GM18526 (cell line): ENCODE data around the gene CRIP2.

Experiments used
- POLR2A ChIP-seq: IDR thresholded peaks from 3 replicates; pipeline ENCODE4 v1.6.1; 2011; ENCODE audit not compliant: insufficient read length; ENCODE audit errors: extremely low read depth

Gene CRIP2

DNA sequence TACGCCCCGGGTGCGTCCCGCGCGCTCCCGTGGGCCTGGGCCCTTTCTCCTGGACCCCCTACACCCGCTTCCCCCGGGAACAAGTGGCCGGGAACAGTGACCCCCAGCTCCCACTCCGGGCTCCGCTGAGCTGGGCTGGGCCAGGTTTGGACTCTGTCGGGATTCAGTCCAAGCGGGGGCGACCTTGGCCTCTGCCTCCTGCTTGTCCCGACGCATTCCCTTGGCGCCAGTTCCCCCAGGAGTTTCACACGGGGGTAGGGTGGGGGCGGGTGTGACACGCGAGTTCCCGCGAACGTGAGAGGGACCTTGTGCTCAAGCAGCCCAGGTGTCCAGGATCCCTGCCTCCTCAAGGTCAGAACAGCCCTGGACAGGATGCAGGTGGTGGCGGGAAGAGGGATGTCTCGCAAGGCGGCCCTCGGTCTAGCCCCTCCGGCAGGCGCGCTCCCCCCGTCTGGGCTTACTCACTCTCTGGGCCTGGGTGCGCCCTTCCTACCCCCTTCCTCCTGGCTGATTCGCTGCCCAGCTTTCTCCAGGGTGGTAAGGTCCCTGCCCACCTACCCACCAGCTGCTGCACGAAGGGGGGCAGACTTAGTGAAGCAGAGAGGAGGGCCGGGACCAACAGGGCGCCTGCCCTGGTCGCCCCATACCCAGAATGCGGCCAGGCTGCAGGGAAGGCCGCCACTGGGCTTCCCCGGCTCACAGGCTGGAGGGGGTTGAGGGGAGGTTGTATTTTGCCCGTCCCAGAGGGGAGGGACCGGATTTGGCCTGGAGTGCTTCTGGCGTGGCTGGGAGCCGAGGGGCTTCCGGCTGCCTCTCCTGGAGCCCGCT lies 862 bp downstream of the CRIP2 start:
- no peak for TF ChIP-seq POLR2A

- TF ChIP-seq POLR2A = no peak
These were observed 1.6 kb downstream of the CRIP2 start for GRCh38 chr14:105476097-105476830.

DNA sequence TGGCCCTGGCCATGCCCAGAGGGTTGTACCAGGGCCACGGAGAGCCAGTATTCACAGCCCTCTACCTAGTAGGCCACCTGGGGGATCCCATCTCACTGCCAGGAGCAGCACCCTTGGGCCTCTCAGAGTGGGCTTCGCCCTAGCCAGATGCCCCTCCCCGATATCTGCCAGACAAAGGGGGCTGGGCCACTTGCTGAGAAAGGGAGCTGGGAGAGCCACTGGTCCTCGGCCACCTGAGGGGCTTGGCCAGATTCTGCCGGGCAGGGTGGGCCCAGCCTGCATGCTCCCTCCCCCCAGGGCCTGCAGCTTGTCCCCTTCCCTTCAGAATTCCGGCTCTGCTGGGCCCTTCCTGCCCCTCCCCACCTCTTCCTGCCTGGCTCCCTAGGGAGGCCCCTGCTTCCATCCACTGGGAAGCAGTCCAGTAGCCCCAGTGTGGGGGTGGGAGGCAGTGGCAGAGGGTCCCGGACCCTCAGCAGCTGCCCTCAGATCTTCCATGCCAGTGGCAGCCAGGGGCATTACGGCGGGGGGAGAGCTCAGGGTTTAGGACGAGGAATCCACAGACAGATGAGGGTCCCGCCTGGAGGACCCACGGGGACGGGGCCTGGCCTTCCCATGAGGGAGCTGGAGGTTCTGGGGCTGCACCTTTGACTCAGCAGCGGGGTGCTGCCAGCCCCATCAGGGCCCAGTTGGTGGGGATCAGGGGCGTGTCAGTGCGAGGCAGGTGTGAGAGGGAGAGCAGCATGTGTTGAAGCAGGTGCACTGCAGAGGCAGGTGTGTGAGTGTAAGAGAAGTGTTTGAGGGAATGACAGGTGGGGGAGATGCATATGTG lies 2.4 kb downstream of the CRIP2 start:
- TF ChIP-seq POLR2A = no peak

GRCh38 chr14:105477660-105478397 lies 3.2 kb downstream of the CRIP2 start:
- no peak for TF ChIP-seq POLR2A

DNA sequence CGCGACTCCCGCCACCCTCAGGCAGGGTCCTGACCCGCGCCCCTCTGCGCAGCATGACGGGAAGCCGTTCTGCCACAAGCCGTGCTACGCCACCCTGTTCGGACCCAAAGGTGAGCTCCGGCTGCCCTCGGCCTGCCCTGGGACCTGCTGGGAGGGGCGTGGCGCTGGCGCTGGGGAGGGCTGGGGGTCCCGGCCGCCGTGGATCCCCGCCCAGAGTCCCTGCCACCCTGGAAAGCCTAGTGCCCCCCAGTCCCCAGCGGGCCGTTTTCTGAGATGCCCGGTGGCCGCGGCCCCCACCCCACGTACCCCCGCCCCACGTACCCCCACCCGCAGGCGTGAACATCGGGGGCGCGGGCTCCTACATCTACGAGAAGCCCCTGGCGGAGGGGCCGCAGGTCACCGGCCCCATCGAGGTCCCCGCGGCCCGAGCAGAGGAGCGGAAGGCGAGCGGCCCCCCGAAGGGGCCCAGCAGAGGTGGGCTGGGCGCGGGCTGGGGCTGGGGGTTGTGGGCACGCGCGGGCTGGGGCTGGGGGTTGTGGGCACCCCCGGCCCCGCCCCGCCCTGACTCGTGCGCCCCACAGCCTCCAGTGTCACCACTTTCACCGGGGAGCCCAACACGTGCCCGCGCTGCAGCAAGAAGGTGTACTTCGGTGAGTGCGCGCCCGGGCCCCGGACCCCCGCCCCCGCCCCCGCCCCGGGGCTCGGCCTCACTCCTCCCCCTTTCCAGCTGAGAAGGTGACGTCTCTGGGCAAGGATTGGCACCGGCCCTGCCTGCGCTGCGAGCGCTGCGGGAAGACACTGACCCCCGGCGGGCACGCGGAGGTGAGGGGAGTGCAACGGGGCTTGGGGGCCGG lies 4.0 kb downstream of the CRIP2 start:
- no peak for TF ChIP-seq POLR2A

DNA sequence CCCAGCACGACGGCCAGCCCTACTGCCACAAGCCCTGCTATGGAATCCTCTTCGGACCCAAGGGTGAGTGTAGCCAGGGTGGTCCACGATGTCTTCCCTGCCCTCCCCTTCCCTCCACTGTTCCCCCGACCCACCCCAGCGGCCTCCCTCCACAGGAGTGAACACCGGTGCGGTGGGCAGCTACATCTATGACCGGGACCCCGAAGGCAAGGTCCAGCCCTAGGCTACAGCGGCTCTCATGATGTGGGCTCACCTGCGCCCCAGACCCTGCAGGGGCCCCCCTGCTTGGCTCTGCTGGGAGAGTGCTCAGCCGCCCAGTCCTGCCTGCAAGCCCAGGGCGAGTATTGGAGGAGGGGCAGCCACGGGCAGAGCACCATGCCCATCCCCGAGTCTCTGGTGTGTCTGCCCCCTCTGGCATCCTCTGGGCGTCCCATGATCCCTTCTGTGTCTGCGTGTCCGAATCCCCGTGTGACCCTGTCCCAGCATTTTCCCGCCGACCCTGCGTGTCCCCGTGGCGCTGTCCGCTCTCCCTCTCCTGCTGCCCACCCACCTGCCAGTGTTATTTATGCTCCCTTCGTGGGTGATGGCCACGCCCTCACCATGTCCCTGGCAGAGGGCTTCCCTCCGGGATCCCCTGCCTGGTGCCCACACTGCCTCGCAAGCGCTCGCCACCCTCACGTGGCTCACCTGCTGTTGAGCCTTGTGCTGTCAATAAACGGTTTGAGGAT lies 5.0 kb downstream of the CRIP2 start:
- no peak for TF ChIP-seq POLR2A

GRCh38 chr14:105480199-105480746 lies 5.7 kb downstream of the CRIP2 start:
- TF ChIP-seq POLR2A = no peak

- peak; percentile 14 for TF ChIP-seq POLR2A
These were observed 6.5 kb downstream of the CRIP2 start for GRCh38 chr14:105480807-105481801.

GRCh38 chr14:105481886-105482457 lies 7.4 kb downstream of the CRIP2 start:
- no peak for TF ChIP-seq POLR2A

GRCh38 chr14:105482486-105483110 lies 8.0 kb downstream of the CRIP2 start:
- no peak for TF ChIP-seq POLR2A

- TF ChIP-seq POLR2A = no peak
These were observed 8.9 kb downstream of the CRIP2 start for GRCh38 chr14:105483300-105484068.
